Fibroblast of skin of abdomen (primary cell): ENCODE data around the gene PKD1. TPM values are rescaled to one million over a fixed set of nuclear protein-coding genes. Genes with fewer than 3 reads are reported as not detected.

Experiments
- DNase-seq: peaks from one replicate; pipeline ENCODE4 v3.0.0-alpha.2; 2013
- polyA plus RNA-seq, 2 experiments: library from polyadenylated mRNA; unstranded; fragments of 120-200 nt; gene quantifications; one replicate each; pipeline ENCODE4 v1.2.1, GENCODE V29; 2013; ENCODE audit not compliant: insufficient read length in 2 of 2

PKD1 gene
- polyA plus RNA-seq (2013, experiment 1 of 2; ENCODE audit: insufficient read length) = 131 TPM
- 151 TPM for polyA plus RNA-seq (2013, experiment 2 of 2; ENCODE audit: insufficient read length)

DNA sequence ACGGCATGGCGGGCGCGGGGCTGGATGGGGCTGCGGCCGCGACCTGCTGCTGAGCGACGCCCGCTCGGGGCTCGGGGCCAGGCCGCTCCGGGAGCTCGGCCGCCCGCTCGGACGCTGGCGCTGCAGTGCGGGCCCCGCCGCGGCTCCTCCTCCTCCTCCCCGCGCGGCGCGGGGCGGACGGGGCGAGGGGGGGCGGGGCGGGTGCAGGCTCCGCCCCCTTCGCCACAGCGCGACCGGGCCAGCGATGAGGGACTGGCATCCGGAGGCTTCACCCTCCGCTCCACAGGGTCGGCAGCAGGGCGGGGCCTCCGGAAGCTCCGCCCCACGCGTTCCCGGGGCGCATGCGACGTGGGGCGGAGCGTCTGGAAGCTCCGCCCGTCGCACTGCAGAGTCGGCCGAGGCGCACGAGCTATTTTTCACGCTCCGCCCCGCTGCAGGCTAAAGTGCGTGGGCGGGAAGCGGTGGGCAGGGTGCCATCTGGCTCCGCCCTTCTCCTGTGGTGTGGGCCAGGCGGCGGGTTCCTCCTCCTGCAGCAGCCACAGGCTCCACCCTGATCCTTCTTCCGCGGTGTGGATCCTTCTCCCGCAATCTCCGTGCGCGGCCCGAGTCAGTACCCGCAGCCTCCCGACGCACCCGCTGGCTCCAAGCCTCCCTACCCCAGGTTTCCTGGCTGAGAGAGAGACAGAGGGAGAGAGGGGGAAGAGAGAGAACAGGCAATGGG lies at the start of gene PKD1:
TSS of gene PKD1 (minus strand) at position 129 of the 721 bp plus-strand sequence. CDS start 209 bp downstream, outside the sequence.
- DNase-seq = peak; percentile 91

DNA sequence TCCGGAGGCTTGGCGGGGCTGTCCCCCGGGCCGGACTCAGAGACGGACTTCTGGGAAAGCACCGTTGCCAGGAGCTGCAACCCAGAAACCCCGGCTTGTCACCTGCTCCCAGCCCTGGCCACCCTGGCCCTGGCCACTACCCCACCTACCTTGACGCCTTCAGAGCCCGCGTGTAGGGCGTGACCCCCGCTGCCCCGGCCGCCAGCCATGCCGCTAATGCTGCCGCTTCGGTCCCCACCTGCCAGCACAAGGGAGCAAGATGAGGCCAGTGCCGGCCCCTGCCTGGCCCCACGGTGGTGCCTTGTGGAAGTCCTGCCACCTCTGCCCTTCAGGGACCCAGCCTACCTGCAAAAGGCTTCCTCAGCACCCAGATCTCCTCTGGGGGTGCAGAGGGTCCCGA lies 49.3 kb upstream of the PKD1 start:
- no peak for DNase-seq

DNA sequence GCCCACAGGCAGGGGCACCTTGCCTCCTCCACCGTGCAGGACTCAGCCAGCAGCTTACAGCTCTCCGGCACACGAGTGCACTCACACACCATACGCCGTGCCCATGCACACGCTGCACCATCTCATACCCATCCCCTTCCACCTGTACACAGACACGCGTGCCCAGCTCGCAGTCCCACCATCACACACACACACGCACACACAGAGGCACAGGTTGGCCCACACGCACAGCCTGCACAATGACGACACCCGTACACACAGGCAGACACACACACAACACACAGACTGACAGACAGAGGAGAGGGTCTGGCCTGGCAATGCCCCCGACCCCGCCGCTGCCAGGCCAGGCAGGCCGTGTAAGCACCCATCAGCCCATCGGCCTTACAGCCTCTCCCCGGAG lies 48.6 kb upstream of the PKD1 start:
- no peak for DNase-seq

DNA sequence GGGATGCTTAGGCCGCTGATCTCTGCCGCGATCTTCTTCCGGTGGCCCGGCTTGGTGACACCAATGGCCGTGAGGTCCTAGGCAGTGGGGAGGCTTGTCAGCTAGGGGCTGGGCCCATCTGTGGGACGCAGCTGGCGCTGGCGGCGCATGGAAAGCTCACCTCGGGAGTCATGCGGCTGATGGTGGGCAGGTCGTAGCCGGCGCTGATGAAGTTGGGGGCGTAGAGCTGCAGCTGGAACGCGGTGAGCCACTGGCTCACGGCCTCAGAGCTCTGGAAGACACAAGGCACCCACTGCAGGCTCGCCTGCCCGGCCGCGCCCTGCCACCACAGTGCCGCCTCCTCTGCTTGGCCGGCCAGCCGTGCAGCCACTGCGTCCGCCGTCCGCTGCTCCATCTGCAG lies 48.0 kb upstream of the PKD1 start:
- no peak for DNase-seq

DNA sequence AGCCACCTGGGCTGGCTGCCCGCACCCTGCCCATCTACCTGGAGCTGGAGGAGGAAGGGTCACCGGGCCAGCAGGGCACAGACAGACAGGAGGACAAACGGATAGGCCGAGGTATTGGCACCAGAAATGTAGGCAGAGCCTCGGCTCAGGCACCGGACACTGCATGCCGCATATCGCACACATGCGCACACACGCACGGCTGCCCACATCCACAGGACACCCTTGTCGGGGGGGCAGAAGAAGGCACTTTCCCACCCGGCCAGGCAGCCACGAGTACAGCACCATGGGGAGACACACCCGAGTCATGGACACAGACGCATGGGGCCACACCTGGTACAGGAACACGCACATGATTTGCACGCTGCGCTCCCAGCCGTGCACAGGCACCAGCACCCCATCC lies 46.3 kb upstream of the PKD1 start:
- no peak for DNase-seq

DNA sequence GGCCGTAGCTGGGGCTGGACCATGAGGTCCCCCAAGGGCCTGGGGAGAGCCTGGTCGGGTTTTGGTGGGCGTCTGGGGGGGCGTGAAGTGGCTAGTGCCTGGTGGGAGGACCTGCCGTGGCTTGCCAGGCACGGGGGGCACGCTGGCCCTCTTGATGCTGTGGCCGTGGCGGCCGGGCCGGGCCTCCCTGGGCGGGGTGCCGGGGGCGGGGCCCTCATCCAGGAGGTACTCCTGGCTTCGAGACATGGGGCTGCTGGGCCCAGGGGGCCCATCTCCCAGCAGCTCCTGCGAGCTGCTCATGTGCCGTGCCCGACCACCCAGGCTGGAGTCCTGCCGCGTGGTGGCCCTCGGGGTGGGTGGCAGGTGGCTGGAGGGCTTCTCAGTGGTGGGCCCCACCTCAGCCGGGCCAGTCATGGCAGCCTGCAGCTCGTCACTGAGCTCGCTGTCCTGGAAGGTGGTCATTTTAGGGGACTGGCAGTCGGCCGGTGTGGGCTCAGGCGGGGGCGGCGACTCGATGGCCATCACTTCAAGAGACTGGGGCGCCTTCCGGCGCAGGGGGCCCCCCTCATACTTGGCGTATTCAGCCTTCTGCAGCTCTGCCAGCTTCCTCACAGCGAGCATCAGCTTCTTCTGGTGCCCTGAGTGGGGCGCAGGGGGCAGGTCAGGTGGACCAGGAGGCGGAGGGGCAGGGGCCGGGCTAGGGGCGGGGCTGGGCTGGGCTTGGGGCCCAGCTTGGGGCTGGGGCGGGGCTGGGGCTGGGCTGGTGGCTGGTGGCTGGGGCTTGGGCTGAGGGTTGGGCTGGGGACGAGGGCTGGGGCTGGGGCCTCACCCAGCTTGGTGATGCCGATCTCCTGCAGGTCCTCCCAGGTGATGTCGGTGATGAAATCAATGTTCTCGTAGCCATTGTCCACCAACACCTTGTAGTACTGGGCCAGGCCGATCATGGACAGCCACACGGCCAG lies 45.5 kb upstream of the PKD1 start:
- DNase-seq = no peak

DNA sequence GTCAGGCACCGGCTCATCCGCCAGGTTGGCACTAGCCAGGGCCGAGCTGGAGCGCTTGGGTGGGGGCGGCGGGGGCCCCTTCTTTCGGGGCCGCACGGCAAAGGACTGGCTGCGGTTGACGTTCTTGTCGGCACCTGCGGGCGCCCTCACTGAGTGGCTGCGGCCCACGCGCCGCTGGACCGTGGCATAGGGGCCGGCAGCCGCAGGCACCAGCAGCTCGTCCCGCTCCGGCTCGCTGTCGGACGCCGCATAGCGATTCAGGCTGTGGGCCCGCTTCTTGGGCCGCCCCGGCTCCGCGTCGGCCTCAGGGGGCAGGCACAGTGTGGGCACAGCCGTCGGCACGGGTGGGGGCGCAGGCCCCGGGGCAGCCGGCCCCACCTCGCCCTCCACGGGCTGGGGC lies 44.8 kb upstream of the PKD1 start:
- DNase-seq = no peak

DNA sequence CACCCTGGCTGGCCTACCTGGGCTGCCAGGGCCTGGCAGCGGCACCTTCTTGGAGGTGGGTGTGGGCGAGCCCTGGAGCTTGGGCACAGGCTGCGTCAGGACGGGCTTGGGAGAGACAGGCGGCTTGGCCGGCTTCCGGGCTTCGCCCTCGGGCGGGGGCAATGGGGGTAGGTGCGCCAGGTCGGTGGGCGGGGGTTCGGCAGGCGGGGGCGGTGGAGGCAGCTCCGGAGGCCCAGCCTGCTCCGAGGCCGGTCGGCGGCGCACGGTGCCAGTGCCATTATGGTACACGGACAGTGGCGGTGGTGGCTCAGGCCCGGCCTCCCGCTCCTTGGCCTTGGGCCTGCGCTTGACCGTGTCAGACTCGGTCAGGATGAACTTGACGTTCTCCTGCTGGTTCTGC lies 43.9 kb upstream of the PKD1 start:
- DNase-seq = no peak

DNA sequence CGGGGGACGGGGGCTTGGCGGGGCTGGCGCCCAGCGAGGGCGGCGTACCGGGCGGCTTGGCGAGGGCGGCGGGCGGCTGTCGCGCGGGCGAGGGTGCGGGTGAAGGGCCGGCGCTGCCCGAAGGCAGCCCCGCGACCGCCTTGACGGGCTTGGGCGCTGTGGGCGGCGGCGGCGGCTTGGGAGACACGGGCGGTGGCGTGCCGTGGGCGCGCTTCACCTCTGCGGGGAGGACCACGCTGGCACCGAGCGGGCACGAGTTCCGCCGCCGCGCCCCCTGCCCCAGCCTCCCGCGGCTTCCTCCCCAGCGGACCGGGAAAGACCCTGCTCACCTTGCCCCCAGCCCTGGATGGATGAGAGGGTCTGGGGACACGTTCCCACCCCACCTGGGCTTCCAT lies 43.4 kb upstream of the PKD1 start:
- no peak for DNase-seq

DNA sequence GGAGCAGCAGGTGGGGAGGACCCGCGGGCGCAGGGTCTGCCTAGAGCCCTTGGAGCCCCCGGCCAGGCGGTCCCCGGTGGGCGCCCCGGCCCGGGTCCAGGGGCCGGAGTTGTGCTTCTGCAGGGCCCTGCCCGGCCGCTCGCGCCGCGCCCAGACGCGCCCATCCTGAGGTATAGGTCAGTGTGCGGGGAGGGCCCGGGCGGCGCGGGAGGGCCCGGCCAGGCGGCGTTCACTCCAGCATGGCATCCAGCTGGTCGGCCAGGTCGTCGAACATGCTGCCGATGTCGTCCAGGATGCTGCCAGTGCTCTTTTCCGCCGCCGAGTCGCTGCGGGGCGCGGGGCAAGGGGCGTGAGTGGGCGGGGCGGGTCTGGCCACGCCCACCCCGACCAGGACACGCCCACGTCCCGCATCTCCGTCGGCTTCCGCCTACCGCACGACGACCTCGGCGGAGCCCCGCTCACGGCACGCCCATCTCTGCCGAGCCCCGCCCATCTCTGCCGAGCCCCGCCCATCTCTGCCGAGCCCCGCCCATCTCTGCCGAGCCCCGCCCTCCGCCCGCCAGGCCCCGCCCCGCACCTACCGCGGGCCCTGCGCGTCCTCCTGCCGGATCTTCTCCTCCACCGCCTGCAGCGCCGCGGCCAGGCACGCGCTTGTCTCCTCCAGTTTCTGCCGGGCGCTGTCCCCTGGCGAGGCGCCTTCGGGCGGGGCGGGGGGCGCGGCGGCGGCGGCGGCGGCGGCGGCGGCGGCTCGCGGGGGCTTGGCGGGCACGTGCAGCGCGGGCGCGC lies 42.8 kb upstream of the PKD1 start:
- peak; percentile 43 for DNase-seq

DNA sequence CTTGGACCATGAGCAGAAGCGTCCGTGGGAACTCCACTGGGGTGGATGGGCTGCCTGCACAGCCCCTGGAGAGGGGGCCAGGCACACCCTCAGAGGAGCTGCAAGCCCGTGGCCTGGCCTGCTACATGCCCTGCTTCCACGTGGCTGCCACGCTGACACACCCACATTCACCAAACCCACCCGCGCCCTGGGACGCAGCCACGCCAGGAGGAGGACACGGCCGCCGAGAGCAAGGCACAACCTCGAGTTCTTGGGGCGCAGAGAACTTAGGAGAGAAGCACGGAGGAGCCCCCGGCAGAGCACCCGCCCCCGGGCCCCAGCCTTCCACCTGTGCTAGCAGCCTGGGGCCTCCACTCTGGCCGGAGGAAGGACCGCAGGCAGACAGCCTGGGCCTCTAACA lies 41.9 kb upstream of the PKD1 start:
- DNase-seq = no peak

DNA sequence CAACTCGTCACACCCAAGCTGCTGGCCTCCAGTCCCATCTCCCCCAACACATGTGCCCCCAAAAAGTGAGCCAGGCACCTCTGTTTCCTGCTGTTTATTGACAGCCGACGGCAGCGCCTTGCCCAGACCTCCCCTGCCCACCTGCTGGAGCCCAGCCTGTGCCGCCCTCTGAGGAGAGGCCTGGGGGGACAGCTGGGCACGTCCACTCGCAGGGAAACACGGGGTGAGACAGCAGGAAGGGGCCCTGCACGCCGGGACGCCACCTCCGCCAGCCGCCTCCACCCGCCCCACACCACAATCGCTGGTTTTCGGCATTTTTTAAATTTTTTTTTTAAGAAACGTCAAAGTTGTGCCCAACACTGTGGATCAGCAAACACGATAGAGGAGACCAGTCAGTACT lies 41.4 kb upstream of the PKD1 start:
- DNase-seq = no peak

DNA sequence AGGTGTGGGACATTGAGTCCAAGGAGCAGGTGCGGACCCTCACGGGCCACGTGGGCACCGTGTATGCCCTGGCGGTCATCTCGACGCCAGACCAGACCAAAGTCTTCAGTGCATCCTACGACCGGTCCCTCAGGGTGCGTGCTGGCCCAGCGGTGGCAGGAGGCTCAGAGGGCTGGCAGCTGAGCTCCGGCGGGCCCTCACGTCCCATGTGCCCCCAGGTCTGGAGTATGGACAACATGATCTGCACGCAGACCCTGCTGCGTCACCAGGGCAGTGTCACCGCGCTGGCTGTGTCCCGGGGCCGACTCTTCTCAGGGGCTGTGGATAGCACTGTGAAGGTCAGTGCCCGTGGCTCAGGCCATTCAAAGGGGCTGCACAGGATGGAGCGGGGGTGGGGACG lies 40.3 kb upstream of the PKD1 start:
- no peak for DNase-seq

DNA sequence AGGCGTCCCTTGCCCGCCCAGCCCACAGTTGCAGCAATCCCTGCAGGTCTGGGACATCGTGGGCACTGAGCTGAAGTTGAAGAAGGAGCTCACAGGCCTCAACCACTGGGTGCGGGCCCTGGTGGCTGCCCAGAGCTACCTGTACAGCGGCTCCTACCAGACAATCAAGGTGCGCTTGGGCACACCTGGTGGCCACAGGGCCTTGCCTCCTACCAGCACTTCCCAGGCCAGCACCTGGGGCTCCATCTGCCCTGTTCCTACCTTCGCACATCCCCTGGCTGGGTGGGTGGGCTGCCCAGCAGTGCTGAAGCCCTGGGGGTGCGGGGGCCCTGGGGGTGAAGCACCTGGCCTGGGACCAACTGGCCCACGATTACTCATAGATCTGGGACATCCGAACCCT lies 39.8 kb upstream of the PKD1 start:
- no peak for DNase-seq

DNA sequence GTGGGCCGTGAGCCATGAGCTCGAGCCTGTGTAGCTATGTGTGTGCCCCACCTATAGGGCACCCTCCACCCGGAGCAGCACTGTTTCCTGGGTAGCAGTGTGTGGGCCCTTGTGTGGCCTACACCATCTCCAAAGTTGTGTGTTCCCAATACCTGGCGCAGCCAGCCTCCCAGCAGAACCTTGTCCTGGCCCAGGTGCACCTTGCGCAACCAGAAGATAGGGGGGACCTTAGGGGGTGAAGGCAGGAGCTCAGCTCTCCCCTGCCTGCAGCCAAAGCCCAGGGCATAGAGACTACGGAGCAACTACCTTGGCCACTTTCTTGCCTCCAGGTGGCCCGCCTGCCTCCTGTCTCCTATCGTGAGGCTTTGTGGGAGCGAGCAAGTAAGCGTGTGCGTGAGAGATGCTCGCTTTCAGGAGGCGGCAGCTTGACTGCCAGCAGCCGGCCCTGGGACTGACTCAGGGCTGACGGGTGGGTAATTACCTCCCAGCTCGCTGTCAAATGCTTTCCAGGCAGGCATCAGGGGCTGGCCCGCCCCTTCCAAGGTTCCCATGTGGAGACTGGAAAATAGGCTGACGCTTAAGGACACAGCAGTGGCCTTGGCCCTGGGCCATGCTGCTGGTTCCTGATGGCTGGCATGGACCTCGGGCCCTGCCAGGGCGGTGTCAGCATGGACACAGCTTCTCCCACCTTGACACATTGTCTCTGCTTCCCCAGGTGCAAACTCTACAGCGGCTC lies 38.9 kb upstream of the PKD1 start:
- no peak for DNase-seq

DNA sequence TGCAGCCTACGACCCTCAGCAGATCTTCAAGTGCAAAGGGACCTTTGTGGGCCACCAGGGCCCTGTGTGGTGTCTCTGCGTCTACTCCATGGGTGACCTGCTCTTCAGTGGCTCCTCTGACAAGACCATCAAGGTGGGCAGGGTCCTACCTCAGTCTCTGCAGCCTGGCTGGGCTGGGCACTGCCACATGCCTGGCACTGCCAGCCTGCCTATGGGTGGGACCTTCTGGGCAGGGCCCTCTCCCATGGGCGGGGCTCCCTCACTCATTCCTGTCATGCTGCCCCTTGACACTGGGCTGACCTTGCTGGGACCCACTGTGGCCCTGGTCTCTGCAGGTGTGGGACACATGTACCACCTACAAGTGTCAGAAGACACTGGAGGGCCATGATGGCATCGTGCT lies 38.2 kb upstream of the PKD1 start:
- no peak for DNase-seq

DNA sequence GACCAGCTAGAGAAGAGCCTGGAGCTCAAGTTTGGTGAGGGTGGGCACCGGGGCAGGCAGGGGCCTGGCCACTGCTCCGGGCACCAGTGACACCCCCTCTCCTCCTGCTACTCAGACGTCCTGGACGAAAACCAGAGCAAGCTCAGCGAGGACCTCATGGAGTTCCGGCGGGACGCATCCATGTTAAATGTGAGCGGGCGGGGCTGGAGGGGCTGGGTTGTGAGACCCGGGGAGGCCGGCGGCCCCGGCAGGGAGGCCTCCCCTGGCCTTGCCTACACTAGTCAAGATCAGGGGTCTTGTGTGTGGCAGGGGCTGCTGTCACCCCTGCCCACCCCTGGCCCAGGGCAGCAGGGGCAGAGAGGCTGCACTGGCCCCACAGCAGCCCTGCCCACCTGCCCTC lies 37.7 kb upstream of the PKD1 start:
- DNase-seq = no peak

DNA sequence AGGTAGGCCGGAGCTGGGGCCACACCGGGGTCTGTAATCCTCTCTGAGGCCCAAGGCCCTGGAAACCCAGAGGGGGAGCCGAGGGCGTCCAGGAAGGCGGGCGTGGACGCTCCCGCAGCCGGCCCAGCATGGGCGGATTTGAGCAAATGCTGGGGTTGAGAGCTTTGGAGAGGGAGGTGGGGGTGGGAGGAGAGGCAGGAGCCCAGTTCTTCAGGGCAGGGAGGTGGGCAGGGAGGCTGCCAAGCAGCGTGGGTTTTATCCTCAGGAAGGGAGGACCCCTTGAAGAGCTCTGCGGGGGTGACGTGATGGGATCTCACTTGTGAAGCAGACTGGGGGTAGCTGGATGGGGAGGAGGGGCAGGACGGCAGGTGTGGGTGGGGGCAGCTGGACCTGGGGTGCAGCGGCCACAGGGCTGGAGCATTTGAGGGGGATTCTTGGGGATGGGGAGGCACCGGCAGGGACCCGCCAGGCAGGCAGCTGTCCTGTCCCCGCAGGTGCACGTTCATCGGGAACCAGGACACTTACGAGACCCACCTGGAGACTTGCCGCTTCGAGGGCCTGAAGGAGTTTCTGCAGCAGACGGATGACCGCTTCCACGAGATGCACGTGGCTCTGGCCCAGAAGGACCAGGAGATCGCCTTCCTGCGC lies 37.1 kb upstream of the PKD1 start:
- no peak for DNase-seq

DNA sequence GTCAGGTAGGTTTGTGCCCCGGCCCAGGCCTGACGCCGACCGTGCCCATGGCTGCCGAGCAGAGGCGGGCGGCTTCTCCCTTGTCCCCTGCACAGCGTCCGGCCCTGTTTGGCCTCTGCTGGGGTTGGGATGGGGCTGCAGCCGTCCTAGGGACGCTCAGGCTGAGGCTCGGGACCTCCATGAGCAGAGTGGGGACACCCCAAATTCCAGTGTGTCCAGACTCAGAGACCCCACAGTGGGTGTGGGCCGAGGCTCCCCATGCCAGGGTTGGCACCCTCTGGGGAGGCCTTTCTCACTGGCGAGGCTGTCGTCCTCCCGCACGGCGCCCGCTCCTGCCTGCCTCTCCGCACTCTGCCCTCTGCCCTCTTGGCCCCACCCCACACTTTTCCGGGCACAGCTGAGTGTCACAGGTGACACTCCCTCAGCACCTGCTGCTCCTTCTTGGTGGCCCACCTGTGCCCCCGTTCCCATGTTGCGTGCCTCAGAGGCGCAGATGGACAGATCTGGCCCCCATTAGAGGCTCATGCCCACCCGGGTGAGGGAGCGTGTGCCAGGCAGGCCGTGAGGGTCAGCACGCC lies 36.0 kb upstream of the PKD1 start:
- DNase-seq = no peak

DNA sequence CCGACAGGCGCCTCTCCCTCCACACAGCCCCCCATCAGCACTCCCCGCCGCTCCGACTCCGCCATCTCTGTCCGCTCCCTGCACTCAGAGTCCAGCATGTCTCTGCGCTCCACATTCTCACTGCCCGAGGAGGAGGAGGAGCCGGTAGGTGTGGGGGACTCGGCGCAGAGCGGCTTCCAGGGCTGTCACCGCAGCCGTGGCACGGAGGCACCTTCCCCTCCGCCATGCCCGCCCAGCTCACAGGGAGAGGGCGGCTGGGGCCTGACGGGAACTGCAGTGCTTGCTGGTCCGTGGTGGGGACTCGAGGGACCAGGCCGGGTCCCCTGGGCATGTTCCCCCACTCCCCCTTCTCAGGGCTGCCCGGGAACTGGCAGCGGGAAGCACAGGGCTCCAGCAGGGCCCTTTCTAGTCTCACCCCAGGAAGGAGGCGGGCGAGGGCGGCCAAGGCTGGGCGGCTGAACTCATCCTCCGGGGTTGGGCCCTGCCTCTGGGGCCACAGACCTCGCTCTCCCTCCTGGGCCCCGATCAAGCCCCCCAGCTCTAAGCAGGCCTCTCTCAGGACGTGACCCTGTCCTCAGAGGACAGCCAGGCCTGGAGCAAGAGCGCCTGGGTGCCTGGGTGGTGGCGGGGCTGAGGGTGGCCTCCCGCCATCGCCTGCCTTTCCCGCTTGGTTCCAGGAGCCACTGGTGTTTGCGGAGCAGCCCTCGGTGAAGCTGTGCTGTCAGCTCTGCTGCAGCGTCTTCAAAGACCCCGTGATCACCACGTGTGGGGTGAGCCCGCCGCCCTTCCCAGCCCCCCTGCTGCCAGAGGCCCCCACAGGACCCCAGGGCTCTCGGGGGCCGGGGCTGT lies 35.1 kb upstream of the PKD1 start:
- no peak for DNase-seq
